Renal cortical epithelial cell (primary cell): ENCODE measurements around the gene ALDH3A2. TPM values are rescaled to one million over a fixed set of nuclear protein-coding genes. Genes with fewer than 3 reads are reported as not detected.

Experiments used
- DNase-seq: peaks from one replicate; pipeline ENCODE4 v3.0.0-alpha.2; 2011; ENCODE audit warnings: low read depth
- total RNA-seq: library from RNA; depleted of rRNA; stranded (reverse); fragments of >200 nt; gene quantifications from 2 replicates; pipeline ENCODE4 v1.2.3, GENCODE V29; 2014

ALDH3A2 gene
- total RNA-seq, result 17.0 and 37.6 TPM in 2 replicates

- peak; percentile 84 for DNase-seq
Observed at GRCh38 chr17:19648475-19649273, at the start of gene ALDH3A2. Gene ALDH3A2, plus strand, starts transcription at chr17:19648751. Its CDS starts 221 bp downstream, at chr17:19648972.

- DNase-seq, result no peak
Observed at GRCh38 chr17:19610311-19610710, 38.2 kb upstream of the ALDH3A2 start.

- no peak for DNase-seq
Observed at GRCh38 chr17:19610879-19611278, 37.7 kb upstream of the ALDH3A2 start.

- no peak for DNase-seq
Observed at GRCh38 chr17:19613979-19614378, 34.6 kb upstream of the ALDH3A2 start.

GRCh38 chr17:19614900-19615299 lies 33.7 kb upstream of the ALDH3A2 start:
- no peak for DNase-seq

- no peak for DNase-seq
Observed at GRCh38 chr17:19618015-19618414, 30.5 kb upstream of the ALDH3A2 start.

- DNase-seq, result no peak
Observed at GRCh38 chr17:19619705-19620325, 28.7 kb upstream of the ALDH3A2 start.

- no peak for DNase-seq
Observed at GRCh38 chr17:19621697-19622096, 26.9 kb upstream of the ALDH3A2 start.

GRCh38 chr17:19626079-19626478 lies 22.5 kb upstream of the ALDH3A2 start:
- no peak for DNase-seq

- no peak for DNase-seq
Observed at GRCh38 chr17:19629449-19629848, 19.1 kb upstream of the ALDH3A2 start.

GRCh38 chr17:19630035-19630434 lies 18.5 kb upstream of the ALDH3A2 start:
- DNase-seq, result no peak

GRCh38 chr17:19630661-19631060 lies 17.9 kb upstream of the ALDH3A2 start:
- DNase-seq, result no peak

GRCh38 chr17:19631905-19632304 lies 16.6 kb upstream of the ALDH3A2 start:
- no peak for DNase-seq

- no peak for DNase-seq
Observed at GRCh38 chr17:19641687-19642372, 6.7 kb upstream of the ALDH3A2 start.

GRCh38 chr17:19642373-19642893 lies 6.1 kb upstream of the ALDH3A2 start:
- no peak for DNase-seq

- no peak for DNase-seq
Observed at GRCh38 chr17:19644493-19645210, 3.9 kb upstream of the ALDH3A2 start.

- DNase-seq, result no peak
Observed at GRCh38 chr17:19645734-19646201, 2.8 kb upstream of the ALDH3A2 start.

- DNase-seq, result peak; percentile 52
Observed at GRCh38 chr17:19646788-19647696, 1.5 kb upstream of the ALDH3A2 start.

- peak; percentile 53 for DNase-seq
Observed at GRCh38 chr17:19647697-19648474, 665 bp upstream of the ALDH3A2 start.

- DNase-seq, result no peak
Observed at GRCh38 chr17:19649274-19649541, 657 bp downstream of the ALDH3A2 start.
